K562 (cell line): ENCODE results near the gene HOXA2. TPM values are rescaled to one million over a fixed set of nuclear protein-coding genes. Genes with fewer than 3 reads are reported as not detected.

Experiments used
- ATAC-seq: fragments of 200-7000 bp; cut with Tn5 transposase; 3 replicates; pipeline ENCODE4 v1.9.1; 2020; ENCODE audit warnings: moderate library complexity
- BruUV-seq: library from RNA; stranded (reverse); fragments of 400-500 nt; replicated peaks from 2 replicates; lab custom pipeline; 2021; lab: Mats Ljungman, UMichigan
- CTCF ChIA-PET: fragments of 300-600 bp; formaldehyde crosslinking; extraction: SDS; loops from one replicate; lab custom pipeline; 2021; ENCODE audit warnings: low intra/inter-chr PET ratio; lab: Yijun Ruan, JAX
- POLR2A ChIA-PET: fragments of 300-600, 350-650 bp; sonication (Branson Sonifier 250); formaldehyde crosslinking; extraction: SDS; loops from one replicate; lab custom pipeline; 2021; ENCODE audit warnings: antibody characterized with exemption, inconsistent platforms; lab: Yijun Ruan, JAX
- DNase-seq, 4 experiments: peaks; one replicate each; pipeline versions ENCODE4 v3.0.0 to v3.0.0-alpha.2; 2011 to 2018; ENCODE audit warnings: low spot score in 3 of 4, mixed read lengths in 3 of 4; ENCODE audit errors: extremely low read depth in 1 of 4
- FAIRE-seq: peaks from 2 replicates; lab custom pipeline; 2011; peaks lifted over from hg19 to GRCh38; lab: Jason Lieb, UNC
- H2AFZ ChIP-seq: 2 replicates; pipeline ENCODE4 v1.6.0; 2011; ENCODE audit warnings: low read depth, low read length, control low read depth, inconsistent platforms
- H3K27ac ChIP-seq: fragments of 200-600 bp; 3 replicates; pipeline ENCODE4 v1.8.0; 2011; ENCODE audit warnings: low read depth, mild to moderate bottlenecking, control low read depth, inconsistent platforms, low read length, moderate library complexity, mixed read lengths; ENCODE audit errors: extremely low read depth
- H3K27me3 ChIP-seq, 2 experiments: fragments of 300-600 bp in 1 of 2; 2 replicates in 1 of 2; 3 replicates in 1 of 2; pipeline versions ENCODE4 v1.6.0 to v1.8.0; 2011; ENCODE audit warnings: inconsistent platforms in 2 of 2, low read length in 2 of 2, mild to moderate bottlenecking in 1 of 2, mixed read lengths in 1 of 2, moderate library complexity in 1 of 2; ENCODE audit not compliant: control insufficient read depth in 2 of 2, insufficient read depth in 2 of 2
- H3K36me3 ChIP-seq: fragments of 300-600 bp; 3 replicates; pipeline ENCODE4 v1.8.0; 2011; ENCODE audit warnings: mild to moderate bottlenecking, low read length, inconsistent platforms; ENCODE audit not compliant: control insufficient read depth, insufficient read depth
- H3K4me1 ChIP-seq, 2 experiments: fragments of 200-600 bp in 1 of 2; replicated peaks in 1 of 2; 2 replicates in 1 of 2; 3 replicates in 1 of 2; pipeline versions ENCODE4 v1.5.1 to v1.8.0; 2011; ENCODE audit warnings: inconsistent platforms in 2 of 2, low read length in 2 of 2, mild to moderate bottlenecking in 1 of 2, mixed read lengths in 1 of 2, moderate library complexity in 1 of 2; ENCODE audit not compliant: control insufficient read depth in 2 of 2, insufficient read depth in 2 of 2
- H3K4me2 ChIP-seq: 2 replicates; pipeline ENCODE4 v1.6.1; 2011; ENCODE audit warnings: low read length, control low read depth, inconsistent platforms, mixed read lengths; ENCODE audit not compliant: insufficient read depth
- H3K4me3 ChIP-seq: fragments of 200-600 bp; sonication (generic), shearing (Covaris generic); 2 replicates; pipeline ENCODE4 v1.5.1; 2016; ENCODE audit warnings: control low read depth, inconsistent platforms
- H3K79me2 ChIP-seq: fragments of 200-600 bp; 3 replicates; pipeline ENCODE4 v1.8.0; 2011; ENCODE audit warnings: low read length, inconsistent platforms; ENCODE audit not compliant: control insufficient read depth, insufficient read depth
- H3K9ac ChIP-seq, 2 experiments: 2 replicates each; pipeline versions ENCODE4 v1.6.0 to v1.6.1; 2011; ENCODE audit warnings: low read depth in 2 of 2, low read length in 2 of 2, control low read depth in 1 of 2, inconsistent platforms in 1 of 2, mild to moderate bottlenecking in 1 of 2, mixed read lengths in 1 of 2; ENCODE audit not compliant: insufficient read depth in 1 of 2
- H3K9me1 ChIP-seq: one replicate; pipeline ENCODE4 v1.6.0; 2011; ENCODE audit warnings: inconsistent platforms, mild to moderate bottlenecking, low read length, moderate library complexity; ENCODE audit not compliant: control insufficient read depth, insufficient read depth
- H3K9me3 ChIP-seq: replicated peaks from 2 replicates; pipeline ENCODE4 v1.5.1; 2011; ENCODE audit warnings: low read depth, low read length, inconsistent platforms; ENCODE audit not compliant: control insufficient read depth, insufficient read depth
- H4K20me1 ChIP-seq: replicated peaks from 2 replicates; pipeline ENCODE4 v1.6.1; 2011; ENCODE audit warnings: low read length, inconsistent platforms, mixed read lengths; ENCODE audit not compliant: control insufficient read depth, insufficient read depth
- ATF1 ChIP-seq, 2 experiments: fragments of 450-650 bp in 1 of 2; IDR thresholded peaks; 2 replicates each; pipeline ENCODE4 v1.6.1; 2016; ENCODE audit warnings: missing compliant biosample characterization in 1 of 2, missing genetic modification characterization in 1 of 2
- BCLAF1 ChIP-seq, 2 experiments: fragments of 450-650 bp in 1 of 2; IDR thresholded peaks; 2 replicates each; pipeline ENCODE4 v1.6.1; 2011 to 2017; ENCODE audit warnings: low read depth in 2 of 2, antibody characterized with exemption in 1 of 2, borderline replicate concordance in 1 of 2, low read length in 1 of 2, mild to moderate bottlenecking in 1 of 2, mixed read lengths in 1 of 2; ENCODE audit not compliant: control insufficient read depth in 1 of 2
- CBX8 ChIP-seq: fragments of 200-600 bp; sonication (generic); IDR thresholded peaks from 2 replicates; pipeline ENCODE4 v1.6.1; 2012; ENCODE audit warnings: borderline replicate concordance, mixed run types, low read depth, mild to moderate bottlenecking, moderate library complexity, mixed read lengths, low read length, control low read depth, inconsistent platforms; ENCODE audit not compliant: poor library complexity, severe bottlenecking; ENCODE audit errors: extremely low read depth
- CREB3L1 ChIP-seq: fragments of 450-650 bp; IDR thresholded peaks from 2 replicates; pipeline ENCODE4 v1.6.1; 2014; ENCODE audit warnings: low read depth, mild to moderate bottlenecking, moderate library complexity, borderline replicate concordance
- DACH1 ChIP-seq: fragments of 450-650 bp; IDR thresholded peaks from 2 replicates; pipeline ENCODE4 v1.6.1; 2018; ENCODE audit not compliant: partially characterized antibody
- DLX4 ChIP-seq: fragments of 250-450 bp; sonication (Bioruptor Pico); IDR thresholded peaks from 2 replicates; pipeline ENCODE4 v1.6.1; 2021; ENCODE audit warnings: mild to moderate bottlenecking
- IRF2 ChIP-seq: sonication (generic); formaldehyde crosslinking; IDR thresholded peaks from 2 replicates; pipeline ENCODE4 v1.8.1; 2022; ENCODE audit warnings: mild to moderate bottlenecking, missing genetic modification reagents
- POLR2A ChIP-seq: fragments of 450-650 bp; conservative IDR thresholded peaks from 2 replicates; pipeline ENCODE4 v1.6.1; 2016
- RHOXF2B ChIP-seq: fragments of 250-450 bp; sonication (Bioruptor Pico); conservative IDR thresholded peaks from 2 replicates; pipeline ENCODE4 v1.5.1; 2021
- ZNF175 ChIP-seq: fragments of 200-800 bp; sonication (Bioruptor generic); IDR thresholded peaks from 2 replicates; pipeline ENCODE4 v1.6.1; 2016; ENCODE audit warnings: low read depth, mild to moderate bottlenecking, missing genetic modification characterization, missing compliant biosample characterization
- ZNF347 ChIP-seq: fragments of 450-650 bp; formaldehyde crosslinking; IDR thresholded peaks from 2 replicates; pipeline ENCODE4 v1.4.0; 2020; ENCODE audit warnings: low read depth, mild to moderate bottlenecking, moderate library complexity
- ZNF561 ChIP-seq: fragments of 450-650 bp; formaldehyde crosslinking; conservative IDR thresholded peaks from 2 replicates; pipeline ENCODE4 v1.4.0; 2020; ENCODE audit warnings: mild to moderate bottlenecking, moderate library complexity
- WGBS: fragments of 100-300 bp; shearing (Covaris generic); methylation state at CpG from one replicate; pipeline ENCODE4 v1.1.6; 2016; ENCODE audit warnings: low coverage, mixed read lengths; ENCODE audit not compliant: insufficient coverage; ENCODE audit errors: missing lambda C conversion rate; 5-methylcytosine and 5-hydroxymethylcytosine counted together
- in situ Hi-C: fragments of 300-500 bp; cut with MboI; formaldehyde crosslinking; loops from 4 replicates; pipeline ENCODE4 v1.15.0; 2018; ENCODE audit warnings: inconsistent platforms, mixed read lengths
- intact Hi-C: fragments of 100-400 bp; cut with micrococcal nuclease; formaldehyde crosslinking; loops from 2 replicates; pipeline ENCODE4 v1.14.2; 2022
- polyA plus RNA-seq, 8 experiments: library from polyadenylated mRNA; depleted of rRNA in 4 of 8; stranded (reverse) in 5 of 8; unstranded in 3 of 8; fragments of >200 nt; fragmentation: Nextera tagmentation in 2 of 8; fragmentation: Illumina TruSeq in 1 of 8; extraction: Ambion mirVana in 2 of 8; extraction: Trizol in 1 of 8; gene quantifications; 2 replicates each; pipeline versions ENCODE4 v1.2.1 to v1.2.3, GENCODE V29; 2011 to 2014; ENCODE audit warnings: inconsistent platforms in 1 of 8, missing spikeins in 1 of 8
- total RNA-seq, 7 experiments: library from RNA; depleted of rRNA in 6 of 7; stranded (reverse); fragments of >200 nt in 6 of 7; fragmentation: Illumina TruSeq in 2 of 7; extraction: Trizol in 2 of 7; gene quantifications; 2 replicates each; pipeline versions ENCODE4 v1.2.1 to v1.2.3, GENCODE V29; 2011 to 2021; ENCODE audit warnings: low replicate concordance in 1 of 7
- TF ChIP-seq, protein P1 (sequence below): sonication (generic); formaldehyde crosslinking; IDR thresholded peaks from 2 replicates; pipeline ENCODE4 v1.8.1; 2022; ENCODE audit warnings: missing genetic modification reagents

Gene HOXA2
- total and polyA plus RNA-seq, 9 of the 15 experiments (the other 6 are each of a cell fraction or from before 2014, with no cell fraction given) = 0.04 TPM; not detected in 8

DNA sequence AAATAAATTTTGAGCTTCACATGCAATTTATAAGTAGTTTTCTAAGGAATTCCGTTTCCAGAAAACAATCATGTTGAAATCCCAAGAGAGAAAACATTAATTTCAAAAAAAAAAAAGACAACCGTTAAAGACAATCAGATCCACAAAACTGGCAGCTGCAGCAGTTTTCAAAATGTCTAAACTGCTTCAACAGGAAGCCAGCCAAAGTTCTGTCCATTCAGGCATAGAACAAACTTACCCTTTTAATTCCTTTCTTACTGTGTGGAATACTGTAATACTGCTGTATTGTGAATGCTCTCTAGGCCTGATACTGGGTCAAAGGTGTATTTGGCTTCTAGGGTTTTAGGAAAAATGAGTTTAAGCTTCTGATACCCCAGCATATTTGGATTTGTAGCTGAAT lies 38.3 kb downstream of the HOXA2 start (continued):
- TF ChIP-seq CREB3L1 (no peak), POLR2A (no peak), ZNF175 (CRISPR knock-in tag) (no peak), ZNF347 (CRISPR knock-in tag) (no peak), ATF1 (CRISPR knock-in tag; IDR thresholded peaks at IDR 0.05) (no peak), ATF1 (tag; IDR thresholded peaks at IDR 0.05) (no peak), DACH1 (no peak)
- TF ChIP-seq, protein P1, sequence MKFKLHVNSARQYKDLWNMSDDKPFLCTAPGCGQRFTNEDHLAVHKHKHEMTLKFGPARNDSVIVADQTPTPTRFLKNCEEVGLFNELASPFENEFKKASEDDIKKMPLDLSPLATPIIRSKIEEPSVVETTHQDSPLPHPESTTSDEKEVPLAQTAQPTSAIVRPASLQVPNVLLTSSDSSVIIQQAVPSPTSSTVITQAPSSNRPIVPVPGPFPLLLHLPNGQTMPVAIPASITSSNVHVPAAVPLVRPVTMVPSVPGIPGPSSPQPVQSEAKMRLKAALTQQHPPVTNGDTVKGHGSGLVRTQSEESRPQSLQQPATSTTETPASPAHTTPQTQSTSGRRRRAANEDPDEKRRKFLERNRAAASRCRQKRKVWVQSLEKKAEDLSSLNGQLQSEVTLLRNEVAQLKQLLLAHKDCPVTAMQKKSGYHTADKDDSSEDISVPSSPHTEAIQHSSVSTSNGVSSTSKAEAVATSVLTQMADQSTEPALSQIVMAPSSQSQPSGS (CRISPR knock-in tag) = no peak

DNA sequence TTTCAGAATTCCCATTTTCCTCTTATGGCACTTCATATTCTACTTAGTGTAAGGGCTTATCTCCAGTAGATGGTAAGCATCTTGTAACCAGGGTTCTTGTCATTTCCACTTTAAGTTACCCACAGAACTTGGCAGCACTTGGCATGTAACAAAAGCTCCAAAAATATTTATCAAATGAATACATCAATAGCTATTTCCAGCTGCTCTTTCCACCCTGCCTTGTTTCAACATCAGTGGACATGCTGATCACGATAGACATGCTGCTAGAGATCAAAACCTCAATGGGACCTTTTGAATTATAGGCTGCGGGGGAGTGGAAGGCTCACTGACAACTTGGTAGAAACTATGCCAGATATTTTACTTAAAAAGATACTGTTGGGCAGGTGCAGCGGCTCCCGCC lies 39.5 kb downstream of the HOXA2 start:
- Histone ChIP-seq H3K4me3 (no peak overlapping the region), H3K9me1 (no peaks in the 10 kb centered on the region), H4K20me1 (no peaks in the 10 kb centered on the region), H3K27me3 (no peaks in the 10 kb centered on the region; a peak in 2 of 5 replicates), H3K27ac (no peak overlapping the region), H3K9ac (no peak overlapping the region), H3K9me3 (no peaks in the 10 kb centered on the region), H3K79me2 (no peaks in the 10 kb centered on the region), H3K4me2 (no peak overlapping the region), H3K36me3 (no peaks in the 10 kb centered on the region), H2AFZ (no peak overlapping the region), H3K4me1 (no peaks in the 10 kb centered on the region)
- no peak for ATAC-seq
- intact Hi-C loops (no loop called here), in situ Hi-C loops (no loop called here)
- DNase-seq = no peak
- BruUV-seq = no TSS peak
- FAIRE-seq = no peak
- TF ChIP-seq CBX8 = no peak
- TF ChIP-seq RHOXF2B (CRISPR knock-in tag) = no peak
- no peak for TF ChIP-seq ZNF561
- no peak for TF ChIP-seq DLX4
- no peak for TF ChIP-seq IRF2 (CRISPR knock-in tag)
- TF ChIP-seq BCLAF1 (IDR thresholded peaks at IDR 0.05; ENCODE audit: borderline replicate concordance in 1 of 2, control insufficient read depth in 1 of 2, low read depth in 2 of 2, low read length in 1 of 2) = no peak
- ChIA-PET CTCF (no interaction called here), POLR2A (no interaction called here)
- 6% methylated on average over 4 of the region's 4 CpGs for WGBS
